Stimulated activated CD4-positive, alpha-beta T cell treated with anti-CD3 and anti-CD28 coated beads, Interleukin-2, amount 100 ng/mL, for 4 hours (primary cell): ENCODE data around the gene ZNF845.
"Not testable (repeated sequence)": the region's sequence is repeated elsewhere in the genome, so short reads cannot be mapped to it uniquely, and the experiment has no call there.

ENCODE experiments used
- DNase-seq: peaks from one replicate; pipeline ENCODE4 v3.0.0-alpha.2; 2020; ENCODE audit warnings: low read depth

The ZNF845 gene

GRCh38 chr19:53333463-53334449, at the start of gene ZNF845:
Gene ZNF845, plus strand, starts transcription at chr19:53333749. Its CDS starts 7,559 bp downstream, at chr19:53341308.
- peak; percentile 93 for DNase-seq

- no peak for DNase-seq
These were observed 48.5 kb upstream of the ZNF845 start for GRCh38 chr19:53285087-53285486.

GRCh38 chr19:53290758-53291549, 42.6 kb upstream of the ZNF845 start:
- no peak for DNase-seq

- DNase-seq, result no peak
These were observed 38.6 kb upstream of the ZNF845 start for GRCh38 chr19:53294786-53295441.

- DNase-seq, result not testable (repeated sequence)
These were observed 32.2 kb upstream of the ZNF845 start for GRCh38 chr19:53301341-53301740.

- DNase-seq, result no peak
These were observed 25.2 kb upstream of the ZNF845 start for GRCh38 chr19:53308339-53308811.

- DNase-seq, result no peak
These were observed 22.5 kb upstream of the ZNF845 start for GRCh38 chr19:53311044-53311443.

- no peak for DNase-seq
These were observed 21.7 kb upstream of the ZNF845 start for GRCh38 chr19:53311897-53312296.

- DNase-seq, result no peak
These were observed 4.6 kb upstream of the ZNF845 start for GRCh38 chr19:53328967-53329366.

- no peak for DNase-seq
These were observed 1.1 kb upstream of the ZNF845 start for GRCh38 chr19:53332484-53332883.

- DNase-seq, result no peak
These were observed 485 bp upstream of the ZNF845 start for GRCh38 chr19:53333066-53333462.

- not testable (repeated sequence) for DNase-seq
These were observed 10.9 kb downstream of the ZNF845 start for GRCh38 chr19:53344403-53344802.

- no peak for DNase-seq
These were observed 22.2 kb downstream of the ZNF845 start for GRCh38 chr19:53355739-53356138.

GRCh38 chr19:53357821-53358581, 24.5 kb downstream of the ZNF845 start:
- DNase-seq, result no peak

GRCh38 chr19:53360056-53360455, 26.5 kb downstream of the ZNF845 start:
- DNase-seq, result not testable (repeated sequence)

- peak; percentile 96 for DNase-seq
These were observed 31.8 kb downstream of the ZNF845 start, which contains the start of gene ZNF525 for GRCh38 chr19:53365134-53365898. Gene ZNF525, plus strand, starts transcription at chr19:53365705. Its CDS starts 6,577 bp downstream, at chr19:53372282.

GRCh38 chr19:53365899-53366493, 32.4 kb downstream of the ZNF845 start:
- DNase-seq, result peak; percentile 16

- no peak for DNase-seq
These were observed 38.6 kb downstream of the ZNF845 start for GRCh38 chr19:53372196-53372595.

- DNase-seq, result no peak
These were observed 40.7 kb downstream of the ZNF845 start for GRCh38 chr19:53374288-53374687.

GRCh38 chr19:53374743-53375142, 41.2 kb downstream of the ZNF845 start:
- no peak for DNase-seq
